CD14-positive monocyte (primary cell): ENCODE results near the gene PSPH. TPM values are rescaled to one million over a fixed set of nuclear protein-coding genes. Genes with fewer than 3 reads are reported as not detected.
"Not testable (repeated sequence)": the region's sequence is repeated elsewhere in the genome, so short reads cannot be mapped to it uniquely, and the experiment has no call there.

ENCODE experiments used
- DNase-seq, 3 donors: peaks; one replicate each; pipeline ENCODE4 v3.0.0-alpha.2; 2011 to 2022
- H2AFZ ChIP-seq: 2 replicates; pipeline ENCODE4 v1.6.0; 2012; ENCODE audit warnings: mild to moderate bottlenecking, low read depth, low read length, inconsistent platforms; ENCODE audit not compliant: insufficient read depth, poor library complexity, severe bottlenecking
- H3K27ac ChIP-seq, 2 donors: 1 replicate in 1 of 2; 2 replicates in 1 of 2; pipeline ENCODE4 v1.5.1; 2012 to 2013; ENCODE audit warnings: low read length in 2 of 2, control low read depth in 1 of 2, inconsistent platforms in 1 of 2, low read depth in 1 of 2, mild to moderate bottlenecking in 1 of 2
- H3K27me3 ChIP-seq, 2 donors: one replicate each; pipeline versions ENCODE4 v1.6.0 to v1.6.1; 2011 to 2013; ENCODE audit warnings: low read length in 2 of 2; ENCODE audit not compliant: control insufficient read depth in 2 of 2, insufficient read depth in 2 of 2
- H3K36me3 ChIP-seq, 2 donors: replicated peaks in 1 of 2; 1 replicate in 1 of 2; 2 replicates in 1 of 2; pipeline versions ENCODE4 v1.5.1 to v1.6.1; 2012 to 2013; ENCODE audit warnings: low read length in 2 of 2, control low read depth in 1 of 2, inconsistent platforms in 1 of 2, mild to moderate bottlenecking in 1 of 2; ENCODE audit not compliant: insufficient read depth in 2 of 2, control insufficient read depth in 1 of 2
- H3K4me1 ChIP-seq, 2 donors: 1 replicate in 1 of 2; 2 replicates in 1 of 2; pipeline versions ENCODE4 v1.5.1 to v1.6.1; 2012 to 2013; ENCODE audit warnings: low read length in 2 of 2, control low read depth in 1 of 2, inconsistent platforms in 1 of 2, mild to moderate bottlenecking in 1 of 2, moderate library complexity in 1 of 2; ENCODE audit not compliant: insufficient read depth in 2 of 2, control insufficient read depth in 1 of 2
- H3K4me2 ChIP-seq: replicated peaks from 2 replicates; pipeline ENCODE3; 2012; ENCODE audit warnings: low read length, moderate library complexity, mild to moderate bottlenecking; ENCODE audit not compliant: poor library complexity, severe bottlenecking; ENCODE audit errors: extremely low read depth
- H3K4me3 ChIP-seq, 3 experiments: fragments of 200-600 bp in 1 of 3; sonication (generic) in 1 of 3; replicated peaks in 1 of 3; 1 replicate in 2 of 3; 2 replicates in 1 of 3; pipeline ENCODE4 v1.5.1; 2011 to 2013; ENCODE audit warnings: low read length in 3 of 3, mild to moderate bottlenecking in 3 of 3, control low read depth in 2 of 3, low read depth in 2 of 3, inconsistent platforms in 1 of 3, moderate library complexity in 1 of 3
- H3K79me2 ChIP-seq: 2 replicates; pipeline ENCODE4 v1.6.0; 2012; ENCODE audit warnings: mild to moderate bottlenecking, control low read depth, inconsistent platforms, low read length, moderate library complexity; ENCODE audit not compliant: insufficient read depth
- H3K9ac ChIP-seq: 2 replicates; pipeline ENCODE4 v1.6.0; 2017; ENCODE audit warnings: low read length, mild to moderate bottlenecking; ENCODE audit not compliant: insufficient read depth, poor library complexity, severe bottlenecking
- H3K9me3 ChIP-seq, 2 donors: replicated peaks in 1 of 2; 1 replicate in 1 of 2; 2 replicates in 1 of 2; pipeline versions ENCODE4 v1.5.1 to v1.6.1; 2012 to 2013; ENCODE audit warnings: low read length in 2 of 2, control low read depth in 1 of 2; ENCODE audit not compliant: control insufficient read depth in 1 of 2, insufficient read depth in 1 of 2
- H4K20me1 ChIP-seq: 2 replicates; pipeline ENCODE4 v1.6.0; 2012; ENCODE audit warnings: mild to moderate bottlenecking, low read length, control low read depth, moderate library complexity; ENCODE audit not compliant: insufficient read depth
- H3K27ac Mint-ChIP-seq, 7 donors: one replicate each; pipeline ENCODE4 v1.8.0; 2020; ENCODE audit warnings: mild to moderate bottlenecking in 7 of 7, mixed read lengths in 7 of 7, moderate library complexity in 6 of 7, inconsistent platforms in 2 of 7
- H3K27me3 Mint-ChIP-seq, 3 donors: one replicate each; pipeline ENCODE4 v1.8.0; 2021 to 2022; ENCODE audit warnings: low read depth in 3 of 3, mild to moderate bottlenecking in 3 of 3, mixed read lengths in 3 of 3, moderate library complexity in 3 of 3, inconsistent platforms in 1 of 3
- H3K36me3 Mint-ChIP-seq, 2 donors: one replicate each; pipeline ENCODE4 v1.8.0; 2020; ENCODE audit warnings: mixed read lengths in 2 of 2, inconsistent platforms in 1 of 2, mild to moderate bottlenecking in 1 of 2
- H3K4me1 Mint-ChIP-seq: one replicate; pipeline ENCODE4 v1.8.0; 2020; ENCODE audit warnings: mild to moderate bottlenecking, mixed read lengths
- H3K4me3 Mint-ChIP-seq, 2 donors: one replicate each; pipeline ENCODE4 v1.8.0; 2020; ENCODE audit warnings: mild to moderate bottlenecking in 2 of 2, mixed read lengths in 2 of 2, moderate library complexity in 1 of 2
- H3K9me3 Mint-ChIP-seq, 7 donors: one replicate each; pipeline ENCODE4 v1.8.0; 2020 to 2022; ENCODE audit warnings: mixed read lengths in 7 of 7, mild to moderate bottlenecking in 6 of 7, moderate library complexity in 6 of 7, inconsistent platforms in 2 of 7
- CTCF ChIP-seq: fragments of 200-600 bp; IDR thresholded peaks from one replicate; pipeline ENCODE4 v1.8.0; 2022; ENCODE audit warnings: antibody characterized with exemption, mild to moderate bottlenecking
- WGBS: methylation state at CpG from one replicate; pipeline ENCODE4 v1.1.5; 2013; ENCODE audit warnings: missing lambda C conversion rate; ENCODE audit not compliant: insufficient coverage; 5-methylcytosine and 5-hydroxymethylcytosine counted together
- intact Hi-C, 2 donors: fragments of 100-400 bp; cut with micrococcal nuclease; formaldehyde crosslinking; loops; one replicate each; pipeline versions ENCODE4 v1.15.0 to v1.15.1; 2023
- polyA minus RNA-seq: library from RNA; depleted of rRNA, polyadenylated mRNA; stranded (reverse); fragments of >200 nt; gene quantifications from 2 replicates; pipeline ENCODE4 v1.2.3, GENCODE V29; 2012
- polyA plus RNA-seq, 3 donors: library from polyadenylated mRNA; depleted of rRNA in 1 of 3; unstranded in 2 of 3; stranded (reverse) in 1 of 3; fragments of 300-500 nt in 2 of 3; fragments of >200 nt in 1 of 3; fragmentation: Illumina TruSeq in 2 of 3; gene quantifications; 1 replicate in 2 of 3; 2 replicates in 1 of 3; pipeline ENCODE4 v1.2.3, GENCODE V29; 2012 to 2021
- total RNA-seq, 12 experiments: library from RNA in 1 of 12; stranded (reverse) in 1 of 12; fragments of 120-200 nt in 1 of 12; gene quantifications; one replicate each; pipeline ENCODE4 v1.2.4 and lab custom pipeline; 2013 to 2026; ENCODE audit warnings: mixed read lengths in 6 of 12, inconsistent platforms in 1 of 12

PSPH gene
- 4.4 TPM for total RNA-seq (2013)
- 1 to 10 TPM; 1.7 to 6.7 (median 5.3) TPM for polyA plus RNA-seq
- 4.4 and 11.6 TPM in 2 replicates for polyA minus RNA-seq
- 2.0 to 7.4 (median 3.4) reads per million in 11 experiments for total RNA-seq (lab: John Stamatoyannopoulos, UW)

GRCh38 chr7:56051339-56052191 lies at the start of gene PSPH, which contains the start of gene CCT6A:
TSS of gene PSPH (minus strand) at chr7:56051444. CDS start at chr7:56021212, 30,232 bp downstream.
TSS of gene CCT6A (plus strand) at chr7:56051765. CDS start at chr7:56051849, 84 bp downstream.
- H3K4me1 Mint-ChIP-seq: peaks cover 25% of the 10 kb centered on the region
- Histone ChIP-seq H4K20me1 (no peaks in the 10 kb centered on the region), H3K9ac (peak within 1 kb of the TSS; percentile 83), H3K4me3 (peak within 1 kb of the TSS; percentile 39 to 93 (median 86)), H3K79me2 (peaks cover 49% of the 10 kb centered on the region), H3K4me1 (peaks cover 19 to 24% of the 10 kb centered on the region in 2 donors), H3K9me3 (no peaks in the 10 kb centered on the region), H3K36me3 (peaks cover 31 to 39% of the 10 kb centered on the region in 2 donors), H3K4me2 (peak within 1 kb of the TSS; percentile 90), H3K27me3 (no peaks in the 10 kb centered on the region), H3K27ac (peak within 1 kb of the TSS; percentile 86 to 94), H2AFZ (peak within 1 kb of the TSS; percentile 93)
- H3K36me3 Mint-ChIP-seq: peaks cover 31 to 39% of the 10 kb centered on the region in 2 donors
- intact Hi-C loops: loop anchor here in 1 of 2 donors (5.0 kb wide), 1 partner anchor 684 kb away; the partner anchor contains the start of gene LANCL2
- no peaks in the 10 kb centered on the region for H3K27me3 Mint-ChIP-seq
- WGBS: under 1% methylated on average over 90 of the region's 97 CpGs
- DNase-seq: peak; percentile 82 to 92 (median 85)
- no peaks in the 10 kb centered on the region for H3K9me3 Mint-ChIP-seq
- no peak for TF ChIP-seq CTCF
- peak within 1 kb of the TSS; percentile 88 to 97 (median 95) for H3K27ac Mint-ChIP-seq
- H3K4me3 Mint-ChIP-seq: peak within 1 kb of the TSS; percentile 93 to 96

DNA sequence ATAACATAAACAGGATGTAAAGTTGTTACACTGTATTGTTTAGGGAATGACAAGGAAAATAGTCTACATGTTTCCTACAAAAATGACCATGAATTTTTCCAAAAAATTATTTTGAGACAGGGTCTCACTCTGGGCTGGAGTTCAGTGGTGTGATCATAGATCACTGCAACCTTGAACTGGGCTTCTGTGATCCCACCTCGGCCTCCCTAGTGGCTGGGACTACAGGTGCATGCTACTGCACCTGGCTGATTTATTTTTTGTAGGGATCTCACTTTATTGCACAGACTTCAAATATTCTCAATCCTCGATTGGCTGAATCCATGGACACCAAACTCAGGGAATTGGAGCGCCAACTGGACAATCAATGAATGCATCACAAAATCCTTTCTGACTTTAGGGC lies 48.4 kb upstream of the PSPH start:
- no peak for DNase-seq
- peaks cover 51 to 73% of the 10 kb centered on the region in 2 donors for H3K36me3 Mint-ChIP-seq
- WGBS: 95% methylated on average over 3 of the region's 3 CpGs
- H3K4me1 Mint-ChIP-seq: no peaks in the 10 kb centered on the region
- H4K20me1 ChIP-seq: peaks cover 7% of the 10 kb centered on the region
- H3K36me3 ChIP-seq: peaks cover 49 to 60% of the 10 kb centered on the region in 2 donors
- H3K27ac ChIP-seq: no peak overlapping the region
- no peaks in the 10 kb centered on the region for H3K27me3 Mint-ChIP-seq
- no peak for TF ChIP-seq CTCF
- H3K79me2 ChIP-seq: peaks cover 14% of the 10 kb centered on the region
- no peak overlapping the region for H3K27ac Mint-ChIP-seq
- H2AFZ ChIP-seq: no peak overlapping the region
- no peaks in the 10 kb centered on the region for H3K4me1 ChIP-seq
- H3K4me3 ChIP-seq: no peak overlapping the region
- no peak overlapping the region for H3K9ac ChIP-seq
- no peak overlapping the region for H3K4me3 Mint-ChIP-seq
- no peaks in the 10 kb centered on the region for H3K9me3 ChIP-seq
- no peaks in the 10 kb centered on the region for H3K27me3 ChIP-seq
- H3K4me2 ChIP-seq: no peak overlapping the region
- intact Hi-C loops: loop anchor here in 1 of 2 donors (10.0 kb wide), 1 partner anchor 1335 kb away; no protein-coding TSS in a partner anchor
- H3K9me3 Mint-ChIP-seq: no peaks in the 10 kb centered on the region

- H3K27ac ChIP-seq, H3K4me1 ChIP-seq, H3K9me3 ChIP-seq, H3K4me2 ChIP-seq, H3K27me3 Mint-ChIP-seq, H4K20me1 ChIP-seq, H3K27me3 ChIP-seq, H3K27ac Mint-ChIP-seq, DNase-seq, H3K4me1 Mint-ChIP-seq, H3K4me3 Mint-ChIP-seq, H3K9me3 Mint-ChIP-seq, H3K9ac ChIP-seq, H3K4me3 ChIP-seq, H2AFZ ChIP-seq, H3K79me2 ChIP-seq, intact Hi-C loops: not testable (repeated sequence)
- peaks cover 40 to 48% of the 10 kb centered on the region in 2 donors for H3K36me3 ChIP-seq
- WGBS: 90% methylated on average over 2 of the region's 8 CpGs
- peaks cover 41 to 60% of the 10 kb centered on the region in 2 donors for H3K36me3 Mint-ChIP-seq
Observed at GRCh38 chr7:56098187-56099008, 47.2 kb upstream of the PSPH start.
